HG03139 (cell line): ENCODE results near the gene GAL3ST3.
"Not testable (repeated sequence)": the region's sequence is repeated elsewhere in the genome, so short reads cannot be mapped to it uniquely, and the experiment has no call there.

Source experiments
- ATAC-seq: cut with Tn5 transposase; IDR thresholded peaks from one replicate; pipeline ENCODE4 v1.9.1; 2021; ENCODE audit not compliant: unreplicated experiment

Gene GAL3ST3

GRCh38 chr11:66048547-66049323 is at the start of gene GAL3ST3:
TSS of gene GAL3ST3 (minus strand) at chr11:66049161. CDS start at chr11:66045415, 3,746 bp downstream.
- no peak for ATAC-seq

- ATAC-seq: not testable (repeated sequence)
Observed at GRCh38 chr11:66092125-66092524, 43.2 kb upstream of the GAL3ST3 start.

- no peak for ATAC-seq
Observed at GRCh38 chr11:66090288-66090687, 41.3 kb upstream of the GAL3ST3 start.

GRCh38 chr11:66089067-66089466 is 40.1 kb upstream of the GAL3ST3 start:
- no peak for ATAC-seq

GRCh38 chr11:66087148-66087908 is 38.4 kb upstream of the GAL3ST3 start:
- no peak for ATAC-seq

GRCh38 chr11:66084821-66085475 is 36.0 kb upstream of the GAL3ST3 start:
- ATAC-seq: no peak

GRCh38 chr11:66083767-66084166 is 34.8 kb upstream of the GAL3ST3 start:
- no peak for ATAC-seq

GRCh38 chr11:66082946-66083698 is 34.2 kb upstream of the GAL3ST3 start:
- ATAC-seq: no peak

- peak; percentile 66 for ATAC-seq
Observed at GRCh38 chr11:66081505-66081904, 32.5 kb upstream of the GAL3ST3 start.

GRCh38 chr11:66080055-66080817 is 31.3 kb upstream of the GAL3ST3 start:
- no peak for ATAC-seq

GRCh38 chr11:66078949-66079348 is 30.0 kb upstream of the GAL3ST3 start:
- not testable (repeated sequence) for ATAC-seq

- ATAC-seq: no peak
Observed at GRCh38 chr11:66077927-66078326, 29.0 kb upstream of the GAL3ST3 start.

GRCh38 chr11:66076561-66076960 is 27.6 kb upstream of the GAL3ST3 start:
- no peak for ATAC-seq

GRCh38 chr11:66075273-66075672 is 26.3 kb upstream of the GAL3ST3 start:
- ATAC-seq: no peak

- ATAC-seq: no peak
Observed at GRCh38 chr11:66073669-66074068, 24.7 kb upstream of the GAL3ST3 start.

GRCh38 chr11:66072518-66072917 is 23.6 kb upstream of the GAL3ST3 start:
- ATAC-seq: no peak

- no peak for ATAC-seq
Observed at GRCh38 chr11:66072081-66072480, 23.1 kb upstream of the GAL3ST3 start.

- no peak for ATAC-seq
Observed at GRCh38 chr11:66071381-66071801, 22.4 kb upstream of the GAL3ST3 start.

GRCh38 chr11:66070604-66071380 is 21.8 kb upstream of the GAL3ST3 start:
- ATAC-seq: no peak
